Pulmonary artery endothelial cell (primary cell): Measurements from ENCODE around the gene CADPS. TPM values are rescaled to one million over a fixed set of nuclear protein-coding genes. Genes with fewer than 3 reads are reported as not detected.

Source experiments
- DNase-seq: peaks from one replicate; pipeline ENCODE4 v3.0.0-alpha.2; 2011; ENCODE audit warnings: low read depth, low spot score
- total RNA-seq: library from RNA; depleted of rRNA; stranded (reverse); fragments of >200 nt; gene quantifications from 2 replicates; pipeline ENCODE4 v1.2.3, GENCODE V29; 2014

CADPS gene
- total RNA-seq, 1 donor from 2014 or later = not detected

DNA sequence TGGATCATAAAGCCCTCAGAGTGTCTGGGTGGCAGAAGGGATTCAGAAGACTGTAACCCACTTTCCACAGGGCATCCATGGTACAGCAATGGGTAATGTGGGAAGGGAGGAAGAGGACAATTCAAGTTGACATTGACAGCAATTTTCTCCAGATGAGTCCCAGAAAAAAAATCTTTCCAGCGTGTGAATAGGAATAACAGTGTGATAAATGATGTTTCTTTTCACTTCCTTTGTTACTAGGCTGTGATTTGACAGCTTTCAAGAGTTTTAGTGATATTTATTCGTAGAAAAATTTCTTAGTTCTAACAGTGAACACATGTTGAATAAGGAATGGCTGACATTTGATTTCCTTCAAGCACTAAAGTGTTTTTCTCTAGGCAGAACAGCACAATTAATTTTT lies 186.4 kb downstream of the CADPS start:
- DNase-seq = no peak

DNA sequence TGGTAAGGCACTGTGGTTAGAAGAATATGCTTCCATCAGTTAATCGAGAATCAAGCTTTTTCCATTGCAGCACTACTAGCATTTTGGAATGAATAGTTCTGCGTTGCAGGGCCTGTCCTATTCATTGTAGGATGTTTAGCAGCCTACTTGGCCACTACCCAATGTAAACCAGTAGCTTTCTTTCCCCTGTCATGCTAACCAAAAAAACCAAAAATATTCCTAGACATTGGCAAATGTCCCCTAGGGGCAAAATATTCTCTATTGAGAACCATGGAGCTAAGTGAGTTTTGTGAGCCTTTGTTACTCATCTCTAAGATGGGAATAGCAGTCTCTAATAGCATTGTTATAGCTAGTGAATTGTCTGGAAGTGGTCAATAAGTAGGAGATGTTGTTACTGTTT lies 187.2 kb downstream of the CADPS start:
- no peak for DNase-seq

- DNase-seq = no peak
These were observed 188.5 kb downstream of the CADPS start for GRCh38 chr3:62686503-62687294.

GRCh38 chr3:62682826-62683225 lies 192.4 kb downstream of the CADPS start:
- DNase-seq = no peak

DNA sequence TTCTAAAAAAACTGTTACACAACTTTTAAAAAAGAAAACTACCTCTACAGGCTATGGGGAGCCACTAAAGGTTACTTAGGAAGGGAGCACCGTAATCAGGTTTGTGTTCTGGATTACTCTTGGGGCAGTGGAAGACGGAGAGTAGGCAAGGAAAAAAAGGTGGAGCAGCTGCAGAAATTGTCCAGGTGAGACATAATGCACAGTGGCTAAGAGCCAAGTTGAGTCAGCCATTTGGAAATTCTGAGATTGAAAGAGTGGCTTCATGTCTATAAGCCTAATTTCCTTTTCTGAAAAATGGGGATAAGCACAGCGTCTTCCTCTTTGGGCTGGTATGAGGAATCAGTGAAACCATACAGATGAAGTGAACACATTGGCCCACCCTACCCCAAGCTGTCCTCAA lies 195.2 kb downstream of the CADPS start:
- no peak for DNase-seq

DNA sequence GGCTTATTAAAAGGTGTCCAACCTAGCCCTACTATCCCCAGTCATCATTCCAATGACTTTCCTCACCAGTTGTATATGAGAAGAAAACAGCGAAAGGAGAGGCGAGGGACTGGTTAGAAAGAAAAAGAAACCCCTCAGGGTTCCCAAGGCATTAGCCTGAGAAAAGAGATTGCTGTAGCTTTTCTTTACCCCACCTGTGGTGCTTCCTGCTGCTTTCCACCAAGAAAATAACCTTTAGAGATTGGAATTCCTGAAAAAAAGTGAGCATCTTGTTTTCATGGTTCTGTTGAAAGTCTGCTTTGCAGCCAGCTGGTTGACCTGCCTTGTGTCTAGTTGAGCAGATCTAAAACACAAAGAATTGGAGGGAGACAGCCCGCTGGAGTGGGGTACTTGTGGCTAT lies 196.4 kb downstream of the CADPS start:
- no peak for DNase-seq

DNA sequence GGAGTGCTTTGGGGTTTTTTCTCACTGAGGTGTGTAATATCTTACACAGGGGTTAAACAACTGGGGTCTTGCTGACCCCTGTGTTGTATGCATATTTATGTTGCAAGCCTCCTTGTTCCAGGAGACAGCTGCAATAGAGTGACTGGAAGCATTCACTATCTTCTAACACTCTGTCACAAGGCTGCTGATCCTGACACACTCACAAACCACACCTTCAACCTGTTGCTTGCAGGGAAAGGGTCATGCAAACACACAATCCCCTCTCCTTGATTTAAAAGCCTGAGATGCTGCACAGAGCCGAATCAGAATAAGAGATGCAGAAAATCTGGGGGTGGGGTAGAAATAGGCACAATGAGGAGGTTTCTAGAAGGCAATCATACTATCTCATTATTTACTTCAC lies 197.3 kb downstream of the CADPS start:
- no peak for DNase-seq

- no peak for DNase-seq
These were observed 198.4 kb downstream of the CADPS start for GRCh38 chr3:62676689-62677271.

GRCh38 chr3:62675492-62675891 lies 199.7 kb downstream of the CADPS start:
- no peak for DNase-seq

- DNase-seq = no peak
These were observed 202.3 kb downstream of the CADPS start for GRCh38 chr3:62672988-62673313.

DNA sequence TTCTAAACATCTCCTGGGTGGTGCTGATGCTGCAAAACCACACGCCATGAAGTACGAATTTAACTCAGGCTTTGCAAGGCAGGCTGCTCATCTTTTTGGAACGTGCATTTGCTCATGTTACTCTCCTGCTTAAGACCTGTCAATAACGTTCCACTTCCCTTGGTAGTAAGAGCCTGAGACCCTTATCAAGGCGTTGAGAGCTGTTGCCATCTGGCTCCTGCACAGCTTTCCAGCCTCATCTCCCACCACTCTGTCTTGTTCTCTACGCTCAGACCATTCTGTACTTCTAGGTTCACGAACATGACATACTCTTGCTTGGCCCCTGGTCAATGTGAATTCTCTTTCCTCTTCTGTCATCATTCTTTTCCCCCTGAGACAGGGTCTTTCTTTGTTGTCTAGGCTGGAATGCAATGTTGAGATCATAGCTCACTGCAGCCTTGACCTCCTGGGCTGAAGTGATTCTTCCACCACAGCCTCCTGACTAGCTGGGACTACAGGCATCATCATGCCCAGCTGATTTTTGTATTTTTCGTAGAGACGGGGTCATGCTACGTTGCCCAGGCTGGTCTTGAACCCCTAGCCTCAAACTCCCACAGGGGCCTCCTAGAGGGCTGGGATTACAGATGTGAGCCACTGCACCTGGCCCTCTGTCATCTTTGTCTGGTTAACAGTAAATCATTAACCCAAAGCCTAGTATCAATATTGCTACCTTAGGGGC lies 202.8 kb downstream of the CADPS start:
- no peak for DNase-seq

- no peak for DNase-seq
These were observed 204.9 kb downstream of the CADPS start for GRCh38 chr3:62670351-62670750.

- DNase-seq = no peak
These were observed 206.1 kb downstream of the CADPS start for GRCh38 chr3:62669161-62669560.

GRCh38 chr3:62667714-62668113 lies 207.5 kb downstream of the CADPS start:
- DNase-seq = no peak

DNA sequence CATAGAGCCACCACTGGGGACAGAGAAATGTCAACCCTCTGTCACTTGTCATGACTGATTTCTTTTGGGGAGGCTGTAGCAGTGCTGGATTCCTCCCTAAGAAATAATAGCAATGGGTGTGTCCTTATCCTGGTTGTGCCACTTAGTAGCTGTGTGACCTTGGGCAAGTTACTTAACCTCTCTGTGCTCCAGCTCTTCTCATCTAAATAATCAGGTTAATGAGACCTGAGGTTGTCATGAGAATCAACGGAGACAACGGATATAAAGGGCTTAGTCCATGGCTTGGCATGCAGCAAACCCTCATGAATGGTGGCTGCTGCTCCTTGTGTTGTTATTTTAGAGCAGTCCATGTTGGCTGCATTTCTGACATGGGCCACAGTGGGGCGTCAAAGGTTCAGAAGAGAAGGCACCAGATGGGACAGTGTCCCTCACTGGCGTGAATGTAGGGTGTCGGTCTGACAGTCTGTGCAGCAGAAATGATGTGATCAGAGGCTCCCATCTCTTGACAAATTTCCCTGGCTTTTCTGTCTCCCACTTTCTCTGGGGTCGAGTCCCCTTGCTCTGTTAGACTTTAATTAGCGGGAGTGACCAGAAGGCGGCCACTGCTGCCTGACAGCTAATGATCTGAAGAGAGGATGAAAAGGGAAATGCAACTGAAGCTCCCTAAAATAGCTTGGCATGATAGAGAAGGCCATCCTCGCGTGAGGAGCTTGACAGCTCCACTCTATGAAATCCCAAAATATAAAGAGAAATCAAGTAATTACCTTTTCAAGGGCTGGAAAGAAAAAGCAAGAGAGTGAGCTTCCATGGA lies 209.4 kb downstream of the CADPS start:
- DNase-seq = peak; percentile 5

DNA sequence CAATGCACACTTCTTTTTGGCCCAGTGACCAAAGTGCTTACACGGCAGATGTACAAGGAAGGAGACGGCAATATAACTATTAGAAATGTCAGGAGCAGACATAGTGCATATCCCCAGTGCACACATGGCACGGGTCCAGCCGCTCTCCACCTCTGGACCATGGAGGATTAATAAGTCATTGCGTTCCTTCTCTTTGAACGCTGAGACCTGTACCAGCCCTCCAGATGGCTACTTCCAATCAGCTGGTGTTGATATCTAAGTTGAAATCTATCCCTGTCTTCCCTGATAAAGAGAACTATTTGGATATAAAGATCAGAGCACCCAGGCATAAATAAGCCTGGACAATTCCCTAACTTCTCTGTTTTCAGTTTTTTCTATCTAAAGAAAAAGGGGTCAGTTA lies 212.5 kb downstream of the CADPS start:
- no peak for DNase-seq

DNA sequence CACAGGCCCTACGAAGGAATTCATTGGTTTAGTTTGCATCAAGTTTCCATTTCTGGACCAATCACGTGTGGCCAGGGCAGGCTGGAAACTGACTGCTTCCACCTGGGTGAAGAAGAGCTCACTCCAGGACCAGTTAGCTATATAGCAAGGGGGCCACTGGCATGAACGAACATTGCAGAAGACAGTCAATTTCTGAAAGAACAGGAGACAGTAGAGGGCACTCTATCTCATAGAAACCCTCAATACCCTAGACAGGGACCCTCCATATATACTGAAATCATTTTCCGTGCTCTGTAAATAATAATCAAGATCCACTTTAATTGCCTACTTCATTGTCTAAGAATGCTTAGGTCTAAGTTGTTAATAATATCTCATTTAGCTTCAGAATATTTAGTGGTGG lies 215.6 kb downstream of the CADPS start:
- no peak for DNase-seq

DNA sequence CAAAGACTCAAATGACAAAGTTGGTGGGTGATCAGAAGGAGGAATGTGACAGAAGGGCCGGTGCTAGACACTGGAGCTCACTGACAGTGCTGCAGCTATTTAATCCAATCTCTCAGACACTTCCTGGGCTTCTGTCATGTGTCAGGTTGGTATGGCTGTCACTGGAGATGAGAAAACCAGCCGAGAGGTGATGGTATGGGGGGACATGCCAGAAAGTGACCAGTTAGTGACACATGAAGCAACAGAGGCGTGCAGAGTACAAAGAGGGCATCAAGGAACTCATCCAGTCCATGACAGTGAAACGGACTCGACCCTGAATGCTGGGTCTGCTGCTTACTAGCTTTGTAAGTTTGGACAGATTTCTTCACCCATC lies 219.5 kb downstream of the CADPS start:
- DNase-seq = no peak

DNA sequence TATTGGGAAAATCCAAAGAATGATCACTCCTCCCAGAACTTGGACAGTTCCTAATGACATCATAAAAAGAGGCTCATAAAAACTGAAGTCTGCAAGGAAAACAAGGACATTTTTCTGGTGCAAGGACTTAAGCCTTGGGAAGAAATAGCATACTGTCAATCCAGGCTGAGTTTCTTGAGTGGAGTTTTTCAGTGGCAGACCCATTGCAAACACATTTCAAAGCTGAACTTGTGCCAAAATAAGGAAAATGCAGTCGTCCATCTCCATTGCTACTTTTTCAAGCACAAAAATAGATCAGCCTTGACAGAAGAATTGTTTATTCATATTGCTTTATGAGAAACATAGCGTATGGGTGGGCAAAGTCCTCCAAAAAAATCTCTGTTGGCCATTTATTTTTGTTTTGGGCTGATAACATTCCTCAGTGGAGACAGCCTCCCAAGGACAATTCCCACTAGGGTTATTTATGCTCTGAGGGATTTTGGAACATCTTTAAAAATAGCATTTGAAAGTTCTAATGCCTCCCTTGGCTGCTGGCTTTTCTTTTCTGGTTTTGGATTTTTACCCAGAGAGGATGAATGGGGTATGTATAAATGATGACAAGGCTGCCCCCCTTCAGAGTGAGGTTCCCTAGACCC lies 220.0 kb downstream of the CADPS start:
- no peak for DNase-seq

DNA sequence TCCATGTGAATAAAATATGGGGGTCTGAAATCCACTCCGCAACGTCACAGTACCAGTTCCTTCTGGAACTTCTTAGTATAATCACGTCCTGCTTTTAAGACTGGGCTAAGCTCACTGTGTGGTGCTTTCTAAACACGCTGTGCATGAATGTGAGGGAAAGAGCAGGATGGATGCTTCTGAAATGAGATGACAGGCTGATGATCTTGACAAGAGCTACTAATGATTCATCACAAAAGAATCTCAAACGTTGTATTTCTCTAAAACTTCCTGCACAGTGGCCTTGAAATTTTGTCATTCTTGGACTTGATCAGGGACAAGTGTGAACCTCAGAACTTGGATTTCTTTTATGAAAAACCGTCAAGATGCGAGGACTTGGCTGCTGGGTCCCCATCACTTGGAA lies 221.4 kb downstream of the CADPS start:
- DNase-seq = no peak

DNA sequence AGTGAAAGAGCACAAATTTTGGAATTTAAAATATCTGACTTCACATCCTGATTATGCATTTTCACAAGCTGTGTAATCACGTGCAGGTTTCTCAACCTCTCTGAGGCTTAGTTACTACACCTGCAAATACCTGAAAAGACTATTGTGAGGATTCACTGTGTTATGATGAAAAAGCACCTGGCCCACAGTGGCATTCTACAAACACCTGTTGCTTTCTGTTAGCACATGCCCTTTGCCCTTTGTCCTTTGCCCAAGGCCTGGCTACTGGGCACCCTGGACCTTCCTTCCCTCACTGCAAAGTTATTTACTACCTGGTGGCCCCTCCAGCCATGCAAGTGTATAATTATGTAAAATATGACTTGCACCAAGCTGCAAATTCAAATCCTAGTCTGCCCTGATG lies 227.5 kb downstream of the CADPS start:
- DNase-seq = no peak

DNA sequence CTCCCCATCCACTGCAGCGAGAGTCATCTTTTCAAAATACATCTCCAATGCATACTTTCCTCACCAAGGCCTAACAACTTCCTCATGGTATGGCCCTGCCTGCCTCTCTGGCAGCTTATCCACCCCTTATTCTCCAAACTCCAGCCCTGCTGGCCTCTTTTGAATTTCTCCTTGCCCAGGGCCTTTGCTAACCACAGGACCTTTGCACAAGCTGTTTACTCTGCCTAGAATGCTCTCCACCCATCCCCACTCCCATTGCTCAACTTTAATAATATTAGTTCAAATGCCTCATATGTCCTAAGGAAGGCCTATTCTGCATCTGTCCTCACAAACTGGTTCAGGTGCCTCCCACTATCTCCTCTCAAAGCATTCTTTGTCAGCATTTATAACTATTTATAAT lies 230.7 kb downstream of the CADPS start:
- DNase-seq = no peak
